Breast epithelium (tissue), 3 donors: Measurements from ENCODE around the gene APLP2.

Experiments
- CTCF ChIP-seq, 3 donors: fragments of 450-650 bp; IDR thresholded peaks; one replicate each; pipeline ENCODE4 v1.5.1; 2016 to 2017; ENCODE audit warnings: antibody characterized with exemption in 3 of 3, mild to moderate bottlenecking in 3 of 3, moderate library complexity in 3 of 3
- POLR2A ChIP-seq: fragments of 450-650 bp; IDR thresholded peaks from one replicate; pipeline ENCODE4 v1.6.1; 2016; ENCODE audit warnings: antibody characterized with exemption, mild to moderate bottlenecking, moderate library complexity
- POLR2AphosphoS5 ChIP-seq, 3 donors: sonication (generic); formaldehyde crosslinking; IDR thresholded peaks; one replicate each; pipeline ENCODE4 v1.6.1; 2017; ENCODE audit warnings: antibody characterized with exemption in 3 of 3

GRCh38 chr11:130085671-130086290 lies 16.1 kb downstream of the APLP2 start:
- TF ChIP-seq CTCF (IDR thresholded peaks at IDR 0.05) = no peak
- TF ChIP-seq POLR2AphosphoS5 (IDR thresholded peaks at IDR 0.05) = no peak
- TF ChIP-seq POLR2A = no peak
